A673 (cell line): ENCODE results near the gene FZD1. TPM values are rescaled to one million over a fixed set of nuclear protein-coding genes. Genes with fewer than 3 reads are reported as not detected.

Experiments used
- BruUV-seq: library from RNA; stranded (reverse); fragments of 400-500 nt; replicated peaks from 2 replicates; lab custom pipeline; 2021; lab: Mats Ljungman, UMichigan
- CTCF ChIA-PET: fragments of 300-600 bp; sonication (Branson Sonifier 250); formaldehyde crosslinking; loops from one replicate; lab custom pipeline; 2022; ENCODE audit warnings: antibody characterized with exemption; lab: Charles Lee
- POLR2A ChIA-PET: fragments of 300-600 bp; sonication (Branson Sonifier 250); formaldehyde crosslinking; loops from one replicate; lab custom pipeline; 2022; ENCODE audit warnings: antibody characterized with exemption; ENCODE audit not compliant: low non-redundant PET; lab: Charles Lee
- DNase-seq: peaks from one replicate; pipeline ENCODE4 v3.0.0-alpha.2; 2015; ENCODE audit warnings: low spot score
- H3K27ac ChIP-seq: fragments of 200-600 bp; sonication (generic); 2 replicates; pipeline ENCODE4 v1.5.1; 2016; ENCODE audit warnings: mixed run types, low read depth, mild to moderate bottlenecking, mixed read lengths, antibody characterized with exemption, low read length; ENCODE audit not compliant: poor library complexity, severe bottlenecking
- H3K27me3 ChIP-seq: fragments of 200-600 bp; sonication (generic); replicated peaks from 2 replicates; pipeline ENCODE4 v1.6.1; 2017; ENCODE audit warnings: mixed run types, low read depth, mild to moderate bottlenecking, mixed read lengths, antibody characterized with exemption, low read length; ENCODE audit not compliant: insufficient read depth, poor library complexity
- H3K36me3 ChIP-seq: fragments of 200-600 bp; sonication (generic); 2 replicates; pipeline ENCODE4 v1.6.1; 2016; ENCODE audit warnings: mixed run types, mild to moderate bottlenecking, mixed read lengths, antibody characterized with exemption, low read length; ENCODE audit not compliant: insufficient read depth, poor library complexity, severe bottlenecking
- H3K4me1 ChIP-seq: fragments of 200-600 bp; sonication (generic); 2 replicates; pipeline ENCODE4 v1.6.1; 2017; ENCODE audit warnings: mixed run types, mild to moderate bottlenecking, mixed read lengths, antibody characterized with exemption, low read length; ENCODE audit not compliant: insufficient read depth, poor library complexity, severe bottlenecking
- H3K4me3 ChIP-seq: fragments of 200-600 bp; sonication (generic); 2 replicates; pipeline ENCODE4 v1.5.1; 2016; ENCODE audit warnings: low read depth, mixed run types, mild to moderate bottlenecking, mixed read lengths, low read length; ENCODE audit not compliant: poor library complexity, severe bottlenecking
- H3K9me3 ChIP-seq: fragments of 200-600 bp; sonication (generic); 2 replicates; pipeline ENCODE4 v1.6.1; 2016; ENCODE audit warnings: mixed run types, low read depth, mild to moderate bottlenecking, mixed read lengths, antibody characterized with exemption, low read length; ENCODE audit not compliant: poor library complexity, severe bottlenecking
- EZH2 ChIP-seq: fragments of 200-600 bp; sonication (generic); IDR thresholded peaks from 2 replicates; pipeline ENCODE4 v1.6.1; 2017; ENCODE audit warnings: borderline replicate concordance, low read depth, mild to moderate bottlenecking, mixed read lengths, antibody characterized with exemption, low read length; ENCODE audit not compliant: poor library complexity, severe bottlenecking
- intact Hi-C: fragments of 100-400 bp; cut with micrococcal nuclease; formaldehyde crosslinking; loops from one replicate; pipeline ENCODE4 v1.10.0; 2022; ENCODE audit not compliant: unreplicated experiment
- total RNA-seq: library from RNA; stranded (reverse); gene quantifications from 2 replicates; pipeline ENCODE4 v1.2.3, GENCODE V29; 2021
- TF ChIP-seq, protein P1 (sequence below): fragments of 300-800, 200-600 bp; sonication (generic); conservative IDR thresholded peaks from 2 replicates; pipeline ENCODE4 v1.5.1; 2017; ENCODE audit warnings: low read depth, mild to moderate bottlenecking, antibody characterized with exemption, low read length, moderate library complexity, mixed read lengths

FZD1 gene
- total RNA-seq, 1 experiment from 2014 or later: 49.9 TPM

DNA sequence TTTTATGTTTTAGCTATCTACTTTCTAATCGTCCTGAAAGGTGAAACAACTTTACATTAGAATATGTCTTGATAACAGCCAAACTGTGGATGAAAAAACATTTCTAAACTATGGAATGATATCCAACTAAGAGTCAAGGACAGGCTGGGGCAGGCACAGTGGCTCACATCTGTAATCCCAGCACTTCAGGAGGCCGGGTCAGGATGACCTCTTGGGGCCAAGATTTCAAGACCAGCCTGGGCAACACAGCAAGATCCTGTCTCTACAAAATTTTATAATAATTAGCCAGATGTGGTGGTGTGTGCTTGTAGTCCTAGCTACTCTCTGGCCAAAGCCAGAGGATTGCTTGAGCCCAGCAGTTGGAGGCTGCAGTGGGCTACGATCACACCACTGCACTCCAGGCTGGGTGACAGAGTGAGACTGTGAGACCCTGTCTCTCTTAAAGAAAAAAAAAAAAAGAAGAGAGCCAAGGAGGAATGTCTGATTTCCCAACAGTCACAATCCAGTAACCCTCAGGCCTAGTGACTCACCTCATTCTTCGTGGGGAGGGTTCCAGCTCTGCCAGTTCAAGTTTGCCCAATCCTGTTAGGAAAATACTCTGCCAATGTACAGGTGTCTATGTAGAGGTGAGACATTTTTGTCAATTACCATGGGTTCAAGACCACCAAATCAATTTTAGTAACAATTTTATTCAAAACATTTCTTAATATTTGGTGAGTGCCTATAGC lies 14.6 kb upstream of the FZD1 start:
- Histone ChIP-seq H3K4me3 (no peak overlapping the region), H3K27ac (no peak overlapping the region), H3K4me1 (peaks cover 3% of the 10 kb centered on the region), H3K27me3 (no peaks in the 10 kb centered on the region), H3K36me3 (no peaks in the 10 kb centered on the region), H3K9me3 (no peaks in the 10 kb centered on the region)
- intact Hi-C loops: no loop called here
- ChIA-PET POLR2A (no interaction called here), CTCF (no interaction called here)
- TF ChIP-seq, protein P1, sequence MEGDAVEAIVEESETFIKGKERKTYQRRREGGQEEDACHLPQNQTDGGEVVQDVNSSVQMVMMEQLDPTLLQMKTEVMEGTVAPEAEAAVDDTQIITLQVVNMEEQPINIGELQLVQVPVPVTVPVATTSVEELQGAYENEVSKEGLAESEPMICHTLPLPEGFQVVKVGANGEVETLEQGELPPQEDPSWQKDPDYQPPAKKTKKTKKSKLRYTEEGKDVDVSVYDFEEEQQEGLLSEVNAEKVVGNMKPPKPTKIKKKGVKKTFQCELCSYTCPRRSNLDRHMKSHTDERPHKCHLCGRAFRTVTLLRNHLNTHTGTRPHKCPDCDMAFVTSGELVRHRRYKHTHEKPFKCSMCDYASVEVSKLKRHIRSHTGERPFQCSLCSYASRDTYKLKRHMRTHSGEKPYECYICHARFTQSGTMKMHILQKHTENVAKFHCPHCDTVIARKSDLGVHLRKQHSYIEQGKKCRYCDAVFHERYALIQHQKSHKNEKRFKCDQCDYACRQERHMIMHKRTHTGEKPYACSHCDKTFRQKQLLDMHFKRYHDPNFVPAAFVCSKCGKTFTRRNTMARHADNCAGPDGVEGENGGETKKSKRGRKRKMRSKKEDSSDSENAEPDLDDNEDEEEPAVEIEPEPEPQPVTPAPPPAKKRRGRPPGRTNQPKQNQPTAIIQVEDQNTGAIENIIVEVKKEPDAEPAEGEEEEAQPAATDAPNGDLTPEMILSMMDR: no peak
- no peak for TF ChIP-seq EZH2
- BruUV-seq: no TSS peak
- no peak for DNase-seq

- CTCF ChIA-PET: no interaction called here
- POLR2A ChIA-PET: no interaction called here
- BruUV-seq: no TSS peak
Observed at GRCh38 chr7:91250706-91251105, 13.5 kb upstream of the FZD1 start.

DNA sequence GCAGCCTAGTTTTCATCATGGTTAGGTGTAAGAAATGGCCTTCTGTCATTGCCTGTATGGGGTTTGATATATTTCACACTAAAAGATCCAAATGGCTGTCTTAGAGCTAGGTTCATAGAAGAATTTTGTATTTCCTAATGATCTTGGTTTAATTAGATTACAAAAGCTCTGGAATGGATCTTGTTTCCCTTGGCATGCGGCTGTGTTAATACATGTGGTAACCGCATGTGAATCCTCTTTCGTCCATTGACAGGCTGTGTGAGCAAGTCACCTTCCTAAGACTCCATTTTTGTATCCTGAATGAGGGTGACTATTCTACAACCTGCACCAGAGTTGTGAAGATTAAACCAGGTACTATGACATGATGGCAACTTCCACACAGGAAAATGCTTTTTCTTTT lies 12.4 kb upstream of the FZD1 start:
- Histone ChIP-seq H3K27me3 (no peaks in the 10 kb centered on the region), H3K4me1 (peaks cover 3% of the 10 kb centered on the region), H3K27ac (no peak overlapping the region), H3K9me3 (no peaks in the 10 kb centered on the region), H3K36me3 (no peaks in the 10 kb centered on the region), H3K4me3 (no peak overlapping the region)
- ChIA-PET POLR2A (no interaction called here), CTCF (no interaction called here)
- BruUV-seq: no TSS peak
- no peak for DNase-seq
- TF ChIP-seq, protein P1: no peak
- no peak for TF ChIP-seq EZH2
- intact Hi-C loops: no loop called here

More at GRCh38 chr7:91250706-91251105, 13.5 kb upstream of the FZD1 start:
- Histone ChIP-seq H3K27ac (no peak overlapping the region), H3K9me3 (no peaks in the 10 kb centered on the region), H3K27me3 (no peaks in the 10 kb centered on the region), H3K36me3 (no peaks in the 10 kb centered on the region), H3K4me1 (peaks cover 3% of the 10 kb centered on the region), H3K4me3 (no peak overlapping the region)
- no peak for TF ChIP-seq EZH2
- no peak for DNase-seq
- intact Hi-C loops: no loop called here
